Epithelial cell of proximal tubule (primary cell): ENCODE results near the gene ANKRD27. TPM values are rescaled to one million over a fixed set of nuclear protein-coding genes. Genes with fewer than 3 reads are reported as not detected.

Experiments
- DNase-seq: peaks from one replicate; pipeline ENCODE4 v3.0.0-alpha.2; 2011; ENCODE audit warnings: low read depth
- H3K4me3 ChIP-seq: 2 replicates; pipeline ENCODE4 v1.5.1; 2011; ENCODE audit warnings: low read depth, mild to moderate bottlenecking, low read length
- CTCF ChIP-seq: conservative IDR thresholded peaks from 2 replicates; pipeline ENCODE4 v1.5.1; 2012; ENCODE audit warnings: low read depth, mild to moderate bottlenecking, low read length
- total RNA-seq: library from RNA; depleted of rRNA; stranded (reverse); fragments of >200 nt; gene quantifications from 2 replicates; pipeline ENCODE4 v1.2.3, GENCODE V29; 2015

The ANKRD27 gene
- total RNA-seq, 1 donor from 2014 or later, result 18.2 TPM

- no peak for DNase-seq
- no peak overlapping the region for H3K4me3 ChIP-seq
- no peak for TF ChIP-seq CTCF
Measured at GRCh38 chr19:32619051-32619685, 55.8 kb downstream of the ANKRD27 start.

GRCh38 chr19:32615569-32615968 lies 59.4 kb downstream of the ANKRD27 start:
- no peak for DNase-seq
- no peak for TF ChIP-seq CTCF
- no peak overlapping the region for H3K4me3 ChIP-seq

- TF ChIP-seq CTCF, result no peak
- DNase-seq, result no peak
- no peak overlapping the region for H3K4me3 ChIP-seq
Measured at GRCh38 chr19:32614916-32615315, 60.1 kb downstream of the ANKRD27 start.

GRCh38 chr19:32613008-32613407 lies 62.0 kb downstream of the ANKRD27 start:
- TF ChIP-seq CTCF, result no peak
- DNase-seq, result no peak
- H3K4me3 ChIP-seq, result no peak overlapping the region

- no peak for DNase-seq
- no peak for TF ChIP-seq CTCF
- H3K4me3 ChIP-seq, result no peak overlapping the region
Measured at GRCh38 chr19:32611161-32611560, 63.8 kb downstream of the ANKRD27 start.

- no peak for DNase-seq
- no peak overlapping the region for H3K4me3 ChIP-seq
- TF ChIP-seq CTCF, result no peak
Measured at GRCh38 chr19:32607479-32607878, 67.5 kb downstream of the ANKRD27 start.

GRCh38 chr19:32606289-32606688 lies 68.7 kb downstream of the ANKRD27 start:
- no peak overlapping the region for H3K4me3 ChIP-seq
- no peak for TF ChIP-seq CTCF
- no peak for DNase-seq
